H1 (cell line): ENCODE data around the gene TMEM176B. TPM values are rescaled to one million over a fixed set of nuclear protein-coding genes. Genes with fewer than 3 reads are reported as not detected.

Source experiments
- CTCF ChIA-PET: fragments of 300-600 bp; sonication (Branson Sonifier 250); formaldehyde crosslinking; loops from one replicate; lab custom pipeline; 2021; ENCODE audit not compliant: partially characterized antibody; lab: Charles Lee
- POLR2A ChIA-PET: fragments of 300-600 bp; sonication (Branson Sonifier 250); formaldehyde crosslinking; loops from one replicate; lab custom pipeline; 2021; ENCODE audit warnings: inconsistent platforms; ENCODE audit not compliant: partially characterized antibody; lab: Charles Lee
- DNase-seq, 2 experiments: peaks; one replicate each; pipeline versions ENCODE4 v3.0.0 to v3.0.0-alpha.2; 2010 to 2022; ENCODE audit warnings: low spot score in 2 of 2, low read depth in 1 of 2, mixed read lengths in 1 of 2
- FAIRE-seq: peaks from 2 replicates; lab custom pipeline; 2011; peaks lifted over from hg19 to GRCh38; lab: Jason Lieb, UNC
- H2AFZ ChIP-seq: 2 replicates; pipeline ENCODE4 v1.8.1; 2012; ENCODE audit warnings: low read length, inconsistent platforms
- H2AK5ac ChIP-seq: 2 replicates; pipeline ENCODE4 v1.6.1; 2013; ENCODE audit warnings: low read depth, low read length
- H2BK120ac ChIP-seq: replicated peaks from 2 replicates; pipeline ENCODE3; 2013; ENCODE audit warnings: low read depth, low read length, inconsistent platforms
- H2BK12ac ChIP-seq: 2 replicates; pipeline ENCODE4 v1.6.1; 2013; ENCODE audit warnings: low read depth, low read length
- H2BK15ac ChIP-seq: 2 replicates; pipeline ENCODE4 v1.6.1; 2013; ENCODE audit warnings: low read length
- H2BK20ac ChIP-seq: 2 replicates; pipeline ENCODE4 v1.6.1; 2013; ENCODE audit warnings: low read length
- H2BK5ac ChIP-seq: 2 replicates; pipeline ENCODE4 v1.6.1; 2013; ENCODE audit warnings: low read depth, low read length
- H3K14ac ChIP-seq: 2 replicates; pipeline ENCODE4 v1.6.1; 2013; ENCODE audit warnings: inconsistent platforms; ENCODE audit not compliant: insufficient read length
- H3K18ac ChIP-seq: 2 replicates; pipeline ENCODE4 v1.6.1; 2013; ENCODE audit warnings: low read length; ENCODE audit errors: extremely low read depth
- H3K23ac ChIP-seq: 2 replicates; pipeline ENCODE4 v1.6.1; 2013; ENCODE audit warnings: inconsistent platforms; ENCODE audit not compliant: insufficient read length
- H3K23me2 ChIP-seq: 2 replicates; pipeline ENCODE4 v1.6.1; 2013; ENCODE audit warnings: low read depth, low read length
- H3K27ac ChIP-seq: 2 replicates; pipeline ENCODE4 v1.6.1; 2011; ENCODE audit warnings: low read depth, low read length, inconsistent platforms
- H3K27me3 ChIP-seq, 4 experiments: replicated peaks in 1 of 4; 1 replicate in 1 of 4; 2 replicates in 3 of 4; pipeline versions ENCODE4 v1.6.1 to v1.8.1; 2011 to 2013; ENCODE audit warnings: low read length in 3 of 4, mild to moderate bottlenecking in 3 of 4, inconsistent platforms in 2 of 4, mixed read lengths in 2 of 4, moderate library complexity in 1 of 4; ENCODE audit not compliant: control insufficient read depth in 3 of 4, insufficient read depth in 3 of 4; ENCODE audit errors: extremely low read depth in 1 of 4
- H3K36me3 ChIP-seq, 4 experiments: 2 replicates each; pipeline versions ENCODE4 v1.6.1 to v1.8.1; 2011 to 2013; ENCODE audit warnings: mild to moderate bottlenecking in 4 of 4, low read length in 3 of 4, moderate library complexity in 2 of 4, control low read depth in 1 of 4, inconsistent platforms in 1 of 4; ENCODE audit not compliant: insufficient read depth in 4 of 4, control insufficient read depth in 2 of 4
- H3K4ac ChIP-seq: replicated peaks from 2 replicates; pipeline ENCODE3; 2013; ENCODE audit warnings: low read length, low read depth, mixed read lengths, inconsistent platforms; ENCODE audit not compliant: insufficient read length
- H3K4me1 ChIP-seq, 4 experiments: replicated peaks in 1 of 4; 1 replicate in 1 of 4; 2 replicates in 3 of 4; pipeline versions ENCODE4 v1.6.1 to v1.8.1; 2011 to 2013; ENCODE audit warnings: low read length in 3 of 4, inconsistent platforms in 2 of 4, mixed read lengths in 1 of 4; ENCODE audit not compliant: insufficient read depth in 4 of 4, control insufficient read depth in 3 of 4
- H3K4me2 ChIP-seq, 2 experiments: 2 replicates each; pipeline versions ENCODE4 v1.6.1 to v1.8.1; 2011 to 2013; ENCODE audit warnings: low read depth in 2 of 2, low read length in 2 of 2, control low read depth in 1 of 2, inconsistent platforms in 1 of 2, mild to moderate bottlenecking in 1 of 2; ENCODE audit not compliant: insufficient read depth in 1 of 2
- H3K4me3 ChIP-seq, 4 experiments: fragments of 200-600, 300-600 bp in 1 of 4; sonication (generic), shearing (Covaris generic), sonication (Bioruptor Twin) in 1 of 4; 2 replicates each; pipeline versions ENCODE4 v1.5.1 to v1.8.1; 2011 to 2016; ENCODE audit warnings: low read length in 4 of 4, low read depth in 3 of 4, control low read depth in 2 of 4, inconsistent platforms in 2 of 4, mild to moderate bottlenecking in 2 of 4, mixed read lengths in 1 of 4, moderate library complexity in 1 of 4; ENCODE audit not compliant: insufficient read depth in 2 of 4; ENCODE audit errors: extremely low read depth in 1 of 4
- H3K56ac ChIP-seq: replicated peaks from 2 replicates; pipeline ENCODE3; 2013; ENCODE audit warnings: low read depth, mild to moderate bottlenecking, mixed read lengths, low read length, inconsistent platforms; ENCODE audit not compliant: insufficient read length
- H3K79me1 ChIP-seq: 2 replicates; pipeline ENCODE4 v1.6.1; 2013; ENCODE audit warnings: low read depth, low read length, control low read depth
- H3K79me2 ChIP-seq, 2 experiments: 2 replicates each; pipeline versions ENCODE4 v1.6.1 to v1.8.1; 2012 to 2013; ENCODE audit warnings: low read length in 2 of 2, mild to moderate bottlenecking in 2 of 2, inconsistent platforms in 1 of 2; ENCODE audit not compliant: insufficient read depth in 2 of 2, control insufficient read depth in 1 of 2
- H3K9ac ChIP-seq, 4 experiments: replicated peaks in 1 of 4; 1 replicate in 1 of 4; 2 replicates in 3 of 4; pipeline versions ENCODE4 v1.6.1 to v1.8.1; 2011 to 2013; ENCODE audit warnings: low read depth in 3 of 4, low read length in 3 of 4, control low read depth in 2 of 4, mild to moderate bottlenecking in 2 of 4, moderate library complexity in 2 of 4, inconsistent platforms in 1 of 4; ENCODE audit errors: extremely low read depth in 1 of 4
- H3K9me3 ChIP-seq, 2 experiments: 2 replicates each; pipeline versions ENCODE4 v1.6.1 to v1.8.1; 2012 to 2013; ENCODE audit warnings: mild to moderate bottlenecking in 2 of 2, moderate library complexity in 2 of 2, control low read depth in 1 of 2, inconsistent platforms in 1 of 2, low read depth in 1 of 2, low read length in 1 of 2, mixed read lengths in 1 of 2; ENCODE audit not compliant: insufficient read depth in 2 of 2
- H4K20me1 ChIP-seq, 2 experiments: replicated peaks in 1 of 2; 2 replicates each; pipeline versions ENCODE3 to v1.8.1; 2011 to 2013; ENCODE audit warnings: inconsistent platforms in 2 of 2, low read length in 2 of 2, mild to moderate bottlenecking in 1 of 2; ENCODE audit not compliant: insufficient read depth in 2 of 2, control insufficient read depth in 1 of 2
- H4K5ac ChIP-seq: 2 replicates; pipeline ENCODE4 v1.6.1; 2013; ENCODE audit warnings: low read length, low read depth, mixed read lengths, inconsistent platforms; ENCODE audit not compliant: insufficient read length
- H4K8ac ChIP-seq: 2 replicates; pipeline ENCODE4 v1.8.0; 2013; ENCODE audit warnings: mild to moderate bottlenecking, moderate library complexity, low read length, inconsistent platforms; ENCODE audit not compliant: insufficient read depth; ENCODE audit errors: extremely low read depth
- H4K91ac ChIP-seq: replicated peaks from 2 replicates; pipeline ENCODE3; 2013; ENCODE audit warnings: low read length, mixed read lengths, inconsistent platforms; ENCODE audit not compliant: insufficient read length
- EGR1 ChIP-seq: IDR thresholded peaks from 2 replicates; pipeline ENCODE4 v1.6.1; 2011; ENCODE audit warnings: low read depth, low read length, borderline replicate concordance
- EZH2 ChIP-seq: fragments of 200-600 bp; sonication (generic); IDR thresholded peaks from 2 replicates; pipeline ENCODE4 v1.7.1; 2012; ENCODE audit warnings: low read depth, mild to moderate bottlenecking, moderate library complexity, low read length, inconsistent platforms; ENCODE audit not compliant: severe bottlenecking
- NRF1 ChIP-seq: IDR thresholded peaks from 2 replicates; pipeline ENCODE4 v1.6.1; 2011; ENCODE audit warnings: mild to moderate bottlenecking, low read depth, low read length, improper control_type of control experiment
- PHF8 ChIP-seq: fragments of 200-600 bp; sonication (generic); conservative IDR thresholded peaks from 2 replicates; pipeline ENCODE4 v1.7.1; 2012; ENCODE audit warnings: low read depth, mild to moderate bottlenecking, inconsistent platforms, low read length, moderate library complexity
- SIRT6 ChIP-seq: IDR thresholded peaks from one replicate; pipeline ENCODE4 v1.7.1; 2012; ENCODE audit warnings: low read length, inconsistent platforms
- TAF7 ChIP-seq: optimal IDR thresholded peaks from 2 replicates; pipeline ENCODE3; 2011; ENCODE audit warnings: low read depth, mild to moderate bottlenecking, inconsistent platforms, low read length, moderate library complexity, borderline replicate concordance
- YY1 ChIP-seq: IDR thresholded peaks from 2 replicates; pipeline ENCODE4 v1.6.1; 2011; ENCODE audit warnings: low read depth, mild to moderate bottlenecking, low read length
- ZNF274 ChIP-seq: IDR thresholded peaks from 2 replicates; pipeline ENCODE4 v1.7.0; 2012; ENCODE audit warnings: low read length, borderline replicate concordance; ENCODE audit errors: extremely low read depth
- WGBS, 2 experiments: shearing (Covaris generic) in 1 of 2; methylation state at CpG; one replicate each; pipeline versions ENCODE4 v1.1.6 to v1.1.7; 2013 to 2015; ENCODE audit warnings: low lambda C conversion rate in 2 of 2, mixed read lengths in 2 of 2, inconsistent platforms in 1 of 2, low coverage in 1 of 2, missing lambda C conversion rate in 1 of 2; ENCODE audit not compliant: insufficient replicate concordance in 2 of 2, insufficient coverage in 1 of 2, insufficient read length in 1 of 2; ENCODE audit errors: extremely low coverage in 1 of 2, missing lambda C conversion rate in 1 of 2; 5-methylcytosine and 5-hydroxymethylcytosine counted together
- polyA plus RNA-seq, 7 experiments: library from polyadenylated mRNA; depleted of rRNA in 3 of 7; stranded (reverse) in 5 of 7; unstranded in 2 of 7; fragments of >200 nt in 5 of 7; fragments of 200-250 nt in 2 of 7; gene quantifications; 1 replicate in 5 of 7; 2 replicates in 1 of 7; 4 replicates in 1 of 7; pipeline versions ENCODE4 v1.2.1 to v1.2.3, GENCODE V29; 2011 to 2013; ENCODE audit warnings: missing spikeins in 2 of 7, mixed read lengths in 2 of 7
- total RNA-seq: library from RNA; stranded (reverse); fragmentation: NEBNext Ultra II Directional; extraction: Animal tissue kit (Norgen Biotek cat#: 25700); gene quantifications from 2 replicates; pipeline ENCODE4 v1.2.1, GENCODE V29; 2021
- TF ChIP-seq, protein P1 (sequence below): IDR thresholded peaks from 2 replicates; pipeline ENCODE4 v1.6.1; 2011; ENCODE audit warnings: low read length, improper control_type of control experiment
- TF ChIP-seq, protein P2 (sequence below): IDR thresholded peaks from 2 replicates; pipeline ENCODE4 v1.6.1; 2012; ENCODE audit warnings: low read length, inconsistent platforms

Gene TMEM176B
- total and polyA plus RNA-seq, 2 of the 8 experiments (the other 6 are each of a cell fraction or from before 2014, with no cell fraction given): 1.2 to 2.1 TPM

- Histone ChIP-seq H3K4ac (no peak overlapping the region), H4K8ac (peak overlapping the region; percentile 40), H3K23me2 (no peaks in the 10 kb centered on the region), H2BK5ac (no peak overlapping the region), H4K5ac (no peak overlapping the region), H2AK5ac (no peak overlapping the region), H3K4me1 (peaks cover 0 to 6% (median 0%) of the 10 kb centered on the region in 4 experiments; a peak in 1 of 7 replicates), H3K9ac (no peak overlapping the region), H2BK15ac (no peak overlapping the region), H3K9me3 (no peaks in the 10 kb centered on the region), H3K56ac (no peak overlapping the region), H4K20me1 (no peaks in the 10 kb centered on the region), H3K4me3 (no peak overlapping the region), H3K27ac (no peak overlapping the region), H3K23ac (no peak overlapping the region), H2AFZ (no peak overlapping the region), H3K27me3 (no peaks in the 10 kb centered on the region), H4K91ac (no peak overlapping the region), H3K79me2 (no peaks in the 10 kb centered on the region), H3K4me2 (no peak overlapping the region), H3K79me1 (no peaks in the 10 kb centered on the region), H2BK120ac (no peak overlapping the region), H3K14ac (no peak overlapping the region), H3K36me3 (no peaks in the 10 kb centered on the region), H2BK12ac (no peak overlapping the region), H3K18ac (no peak overlapping the region), H2BK20ac (no peak overlapping the region)
- ChIA-PET POLR2A (no interaction called here), CTCF (no interaction called here)
- FAIRE-seq (no peak), DNase-seq (peak in 1 of 2 experiments; percentile 19)
- 91% methylated on average over 10 of the region's 10 CpGs; no CpG with 5 or more reads in 1 of the 2 experiments for WGBS, 2 experiments
- TF ChIP-seq, protein P1, sequence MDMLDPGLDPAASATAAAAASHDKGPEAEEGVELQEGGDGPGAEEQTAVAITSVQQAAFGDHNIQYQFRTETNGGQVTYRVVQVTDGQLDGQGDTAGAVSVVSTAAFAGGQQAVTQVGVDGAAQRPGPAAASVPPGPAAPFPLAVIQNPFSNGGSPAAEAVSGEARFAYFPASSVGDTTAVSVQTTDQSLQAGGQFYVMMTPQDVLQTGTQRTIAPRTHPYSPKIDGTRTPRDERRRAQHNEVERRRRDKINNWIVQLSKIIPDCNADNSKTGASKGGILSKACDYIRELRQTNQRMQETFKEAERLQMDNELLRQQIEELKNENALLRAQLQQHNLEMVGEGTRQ: no peak
- TF ChIP-seq TAF7 (no peak), PHF8 (no peak), EZH2 (no peak), ZNF274 (no peak), EGR1 (no peak), YY1 (no peak), SIRT6 (no peak), NRF1 (no peak)
- TF ChIP-seq, protein P2, sequence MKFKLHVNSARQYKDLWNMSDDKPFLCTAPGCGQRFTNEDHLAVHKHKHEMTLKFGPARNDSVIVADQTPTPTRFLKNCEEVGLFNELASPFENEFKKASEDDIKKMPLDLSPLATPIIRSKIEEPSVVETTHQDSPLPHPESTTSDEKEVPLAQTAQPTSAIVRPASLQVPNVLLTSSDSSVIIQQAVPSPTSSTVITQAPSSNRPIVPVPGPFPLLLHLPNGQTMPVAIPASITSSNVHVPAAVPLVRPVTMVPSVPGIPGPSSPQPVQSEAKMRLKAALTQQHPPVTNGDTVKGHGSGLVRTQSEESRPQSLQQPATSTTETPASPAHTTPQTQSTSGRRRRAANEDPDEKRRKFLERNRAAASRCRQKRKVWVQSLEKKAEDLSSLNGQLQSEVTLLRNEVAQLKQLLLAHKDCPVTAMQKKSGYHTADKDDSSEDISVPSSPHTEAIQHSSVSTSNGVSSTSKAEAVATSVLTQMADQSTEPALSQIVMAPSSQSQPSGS: no peak
These were observed 49.1 kb upstream of the TMEM176B start for GRCh38 chr7:150849204-150849775.
